ENCODE measurements around the gene STK32C.

- TF ChIP-seq SUZ12 (IDR thresholded peaks at IDR 0.05; ENCODE audit: extremely low read depth, insufficient read depth, insufficient read length) (no peak), ZNF274 (IDR thresholded peaks at IDR 0.05; ENCODE audit: low read depth, low read length) (no peak)
Observed at GRCh38 chr10:132264966-132265889, 42.5 kb downstream of the STK32C start.
